Measurements from ENCODE around the gene MMS19. TPM values are rescaled to one million over a fixed set of nuclear protein-coding genes. Genes with fewer than 3 reads are reported as not detected.
A peak's percentile ranks its signal among the peaks of the same experiment; 100 is the strongest.

Gene MMS19
- total RNA-seq, 2 experiments from 2014 or later, result 74.8 to 95.7 TPM

DNA sequence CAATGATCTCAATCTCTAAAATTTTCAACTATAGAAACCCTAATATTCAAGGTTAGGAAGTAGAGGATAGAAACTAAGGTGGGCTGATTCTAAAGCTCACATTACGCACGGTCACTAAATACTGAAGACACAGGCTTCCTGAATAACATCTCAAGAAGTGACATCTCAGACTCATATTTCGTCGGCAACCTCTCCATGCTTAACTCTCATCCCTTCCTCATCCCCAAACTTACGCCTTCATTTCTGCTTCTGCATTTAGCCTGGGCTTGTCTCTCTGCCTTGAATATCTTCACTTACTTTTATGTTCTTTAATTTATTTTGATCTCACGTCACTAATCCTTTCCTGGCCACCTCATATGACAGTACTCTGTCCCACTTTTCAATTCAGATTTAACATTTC, 63.0 kb downstream of the MMS19 start:
- no peak overlapping the region for H3K4me3 ChIP-seq (ENCODE audit: low read depth, low read length, poor library complexity, severe bottlenecking)
- DNase-seq (ENCODE audit: low spot score), result no peak
- H3K4me1 ChIP-seq (ENCODE audit: insufficient read depth, low read length, poor library complexity, severe bottlenecking), result peaks cover 5% of the 10 kb centered on the region
- TF ChIP-seq, protein P1, sequence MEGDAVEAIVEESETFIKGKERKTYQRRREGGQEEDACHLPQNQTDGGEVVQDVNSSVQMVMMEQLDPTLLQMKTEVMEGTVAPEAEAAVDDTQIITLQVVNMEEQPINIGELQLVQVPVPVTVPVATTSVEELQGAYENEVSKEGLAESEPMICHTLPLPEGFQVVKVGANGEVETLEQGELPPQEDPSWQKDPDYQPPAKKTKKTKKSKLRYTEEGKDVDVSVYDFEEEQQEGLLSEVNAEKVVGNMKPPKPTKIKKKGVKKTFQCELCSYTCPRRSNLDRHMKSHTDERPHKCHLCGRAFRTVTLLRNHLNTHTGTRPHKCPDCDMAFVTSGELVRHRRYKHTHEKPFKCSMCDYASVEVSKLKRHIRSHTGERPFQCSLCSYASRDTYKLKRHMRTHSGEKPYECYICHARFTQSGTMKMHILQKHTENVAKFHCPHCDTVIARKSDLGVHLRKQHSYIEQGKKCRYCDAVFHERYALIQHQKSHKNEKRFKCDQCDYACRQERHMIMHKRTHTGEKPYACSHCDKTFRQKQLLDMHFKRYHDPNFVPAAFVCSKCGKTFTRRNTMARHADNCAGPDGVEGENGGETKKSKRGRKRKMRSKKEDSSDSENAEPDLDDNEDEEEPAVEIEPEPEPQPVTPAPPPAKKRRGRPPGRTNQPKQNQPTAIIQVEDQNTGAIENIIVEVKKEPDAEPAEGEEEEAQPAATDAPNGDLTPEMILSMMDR (conservative IDR thresholded peaks at IDR 0.05; ENCODE audit: low read length), result no peak
- TF ChIP-seq EZH2phosphoT487 (IDR thresholded peaks at IDR 0.05; ENCODE audit: borderline replicate concordance, low read depth, low read length), result no peak
- no peak overlapping the region for H2AFZ ChIP-seq (ENCODE audit: low read length)
- peaks cover 10% of the 10 kb centered on the region; the same call in 1 of the 2 replicates for H3K79me2 ChIP-seq (ENCODE audit: insufficient read depth, low read depth, low read length)
- H3K9me3 ChIP-seq (ENCODE audit: low read length), result no peaks in the 10 kb centered on the region
- intact Hi-C loops (cut with micrococcal nuclease; ENCODE audit: unreplicated experiment), result no loop called here
- H3K36me3 ChIP-seq (ENCODE audit: insufficient read depth, low read length), result peaks cover 87% of the 10 kb centered on the region
- H4K20me1 ChIP-seq (ENCODE audit: insufficient read depth, low read length), result no peaks in the 10 kb centered on the region
- BruUV-seq (replicated peaks), result no TSS peak
- ChIA-PET POLR2A (no interaction called here), CTCF (ENCODE audit: unreplicated experiment) (no interaction called here)
- H3K9me2 ChIP-seq (ENCODE audit: insufficient read depth, low read length), result no peaks in the 10 kb centered on the region
- no peak overlapping the region for H3K4me2 ChIP-seq (ENCODE audit: low read length)
- H3K27ac ChIP-seq (ENCODE audit: low read depth, low read length, poor library complexity, severe bottlenecking), result no peak overlapping the region

DNA sequence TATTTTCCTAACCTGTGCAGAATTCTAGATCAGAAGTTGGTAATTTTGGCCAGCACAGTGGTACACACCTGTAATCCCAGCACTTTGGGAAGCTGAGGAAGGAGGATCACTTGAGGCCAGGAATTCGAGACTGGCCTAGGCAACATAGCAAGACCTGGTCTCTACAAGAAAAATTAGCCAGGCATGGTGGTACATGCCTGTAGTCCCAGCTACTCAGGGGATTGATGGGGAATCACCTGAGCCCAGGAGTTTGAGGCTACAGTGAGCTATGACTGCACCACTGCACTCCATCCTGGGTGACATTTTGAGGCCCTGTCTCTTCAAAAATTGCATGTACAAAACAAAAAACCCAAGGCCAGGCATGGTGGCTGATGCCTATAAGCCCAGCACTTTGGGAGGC, 63.7 kb downstream of the MMS19 start:
- Histone ChIP-seq H3K4me1 (ENCODE audit: insufficient read depth, low read length, poor library complexity, severe bottlenecking) (peaks cover 5% of the 10 kb centered on the region), H3K79me2 (ENCODE audit: insufficient read depth, low read depth, low read length) (peaks cover 16% of the 10 kb centered on the region), H2AFZ (ENCODE audit: low read length) (no peak overlapping the region), H3K4me3 (ENCODE audit: low read depth, low read length, poor library complexity, severe bottlenecking) (no peak overlapping the region), H3K36me3 (ENCODE audit: insufficient read depth, low read length) (peaks cover 92% of the 10 kb centered on the region), H3K9me3 (ENCODE audit: low read length) (no peaks in the 10 kb centered on the region), H3K27ac (ENCODE audit: low read depth, low read length, poor library complexity, severe bottlenecking) (no peak overlapping the region), H3K4me2 (ENCODE audit: low read length) (no peak overlapping the region), H3K9me2 (ENCODE audit: insufficient read depth, low read length) (no peaks in the 10 kb centered on the region), H4K20me1 (ENCODE audit: insufficient read depth, low read length) (no peaks in the 10 kb centered on the region)
- DNase-seq (ENCODE audit: low spot score), result no peak
- ChIA-PET CTCF (ENCODE audit: unreplicated experiment) (interaction anchor here (1.0 kb wide), 1 partner anchor 297 kb away, joined by 3 read pairs; no protein-coding TSS in a partner anchor), POLR2A (interaction anchor here (0.7 kb wide), 1 partner anchor 47 kb away, joined by 4 read pairs; no protein-coding TSS in a partner anchor)
- intact Hi-C loops (cut with micrococcal nuclease; ENCODE audit: unreplicated experiment), result no loop called here
- no TSS peak for BruUV-seq (replicated peaks)
- TF ChIP-seq, protein P1 (conservative IDR thresholded peaks at IDR 0.05; ENCODE audit: low read length), result no peak
- no peak for TF ChIP-seq EZH2phosphoT487 (IDR thresholded peaks at IDR 0.05; ENCODE audit: borderline replicate concordance, low read depth, low read length)

DNA sequence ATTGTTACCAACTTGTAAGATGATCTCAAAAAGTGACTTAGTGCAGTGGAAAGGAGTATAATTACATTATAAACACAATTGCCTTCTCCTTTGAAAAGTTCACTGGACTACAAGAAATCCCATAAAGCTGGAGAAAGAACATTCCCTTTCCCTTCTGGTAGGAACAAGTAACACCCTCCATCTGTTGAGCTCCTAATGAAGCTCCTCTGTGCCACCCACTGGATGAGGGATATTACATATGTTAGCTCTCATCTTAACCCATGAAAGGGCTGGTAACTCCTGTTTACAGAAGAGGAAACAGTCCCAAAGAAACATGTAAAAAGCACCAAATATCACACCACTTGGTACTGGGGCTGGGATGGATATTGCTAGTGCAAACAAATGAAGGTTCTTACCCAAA, 64.2 kb downstream of the MMS19 start:
- no peak for TF ChIP-seq EZH2phosphoT487 (IDR thresholded peaks at IDR 0.05; ENCODE audit: borderline replicate concordance, low read depth, low read length)
- TF ChIP-seq, protein P1 (conservative IDR thresholded peaks at IDR 0.05; ENCODE audit: low read length), result no peak
- H4K20me1 ChIP-seq (ENCODE audit: insufficient read depth, low read length), result no peaks in the 10 kb centered on the region
- peaks cover 5% of the 10 kb centered on the region for H3K4me1 ChIP-seq (ENCODE audit: insufficient read depth, low read length, poor library complexity, severe bottlenecking)
- no TSS peak for BruUV-seq (replicated peaks)
- H3K36me3 ChIP-seq (ENCODE audit: insufficient read depth, low read length), result peaks cover 92% of the 10 kb centered on the region
- H3K27ac ChIP-seq (ENCODE audit: low read depth, low read length, poor library complexity, severe bottlenecking), result peak overlapping the region; percentile 4
- ChIA-PET CTCF (ENCODE audit: unreplicated experiment) (interaction anchor here (1.0 kb wide), 1 partner anchor 297 kb away, joined by 3 read pairs; no protein-coding TSS in a partner anchor), POLR2A (interaction anchor here (0.7 kb wide), 2 partner anchors 47 to 66 kb away, joined by 3 to 4 read pairs; no protein-coding TSS in a partner anchor)
- no peak overlapping the region for H3K4me3 ChIP-seq (ENCODE audit: low read depth, low read length, poor library complexity, severe bottlenecking)
- no peaks in the 10 kb centered on the region for H3K9me3 ChIP-seq (ENCODE audit: low read length)
- no peak overlapping the region for H3K4me2 ChIP-seq (ENCODE audit: low read length)
- no peak overlapping the region for H2AFZ ChIP-seq (ENCODE audit: low read length)
- peaks cover 21% of the 10 kb centered on the region for H3K79me2 ChIP-seq (ENCODE audit: insufficient read depth, low read depth, low read length)
- intact Hi-C loops (cut with micrococcal nuclease; ENCODE audit: unreplicated experiment), result no loop called here
- DNase-seq (ENCODE audit: low spot score), result no peak
- H3K9me2 ChIP-seq (ENCODE audit: insufficient read depth, low read length), result no peaks in the 10 kb centered on the region
